Endometrium (tissue), 2 donors: Measurements from ENCODE around the gene ECHS1.
"Not testable (repeated sequence)": the region's sequence is repeated elsewhere in the genome, so short reads cannot be mapped to it uniquely, and the experiment has no call there.

Experiments
- FAIRE-seq: peaks from 2 replicates; lab custom pipeline; 2012; peaks lifted over from hg19 to GRCh38; lab: Jason Lieb, UNC
- donor health status: control.
- donor health status: control.

ECHS1 gene

DNA sequence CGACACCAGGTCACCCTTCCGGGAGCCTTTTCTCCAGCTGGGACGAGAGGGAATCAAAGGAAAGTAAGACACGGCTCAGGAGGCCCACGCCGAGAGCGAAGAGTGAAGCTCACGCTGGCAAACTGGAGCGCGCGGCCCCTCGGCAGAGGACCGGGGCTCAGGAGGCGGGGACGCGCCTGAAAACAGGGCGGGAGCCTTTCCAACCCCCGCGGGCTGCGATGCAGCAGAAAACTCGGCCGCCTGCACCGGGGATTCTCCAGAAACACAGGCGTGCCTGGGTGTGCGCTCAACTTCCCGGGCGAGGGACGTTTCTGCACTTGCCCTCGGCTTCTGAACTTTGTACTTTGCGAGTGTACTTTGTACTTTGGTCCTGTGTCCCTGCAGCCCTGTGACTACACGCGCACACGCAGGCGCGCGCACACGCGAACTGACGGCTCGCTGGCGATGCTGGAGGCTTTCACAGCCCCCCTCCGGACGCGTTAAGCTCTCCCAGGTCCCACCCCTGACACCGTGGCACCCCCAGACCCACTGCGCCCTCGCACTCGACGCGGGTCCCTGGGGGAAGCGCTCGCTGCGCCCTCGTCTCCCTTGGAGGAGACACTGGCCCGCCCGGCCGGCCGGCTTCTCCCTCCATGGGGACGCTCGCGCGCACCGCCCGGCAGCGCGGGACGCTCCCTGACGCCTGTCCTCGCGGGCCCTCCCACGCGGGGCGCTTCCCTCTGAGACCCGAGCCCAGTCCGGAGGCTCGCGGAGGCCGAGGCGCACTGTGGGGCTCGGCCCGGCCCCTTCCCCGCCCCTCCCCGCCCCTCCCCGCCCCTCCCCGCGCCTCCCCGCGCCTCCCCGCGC lies 5.3 kb upstream of the ECHS1 start:
- FAIRE-seq: no peak

DNA sequence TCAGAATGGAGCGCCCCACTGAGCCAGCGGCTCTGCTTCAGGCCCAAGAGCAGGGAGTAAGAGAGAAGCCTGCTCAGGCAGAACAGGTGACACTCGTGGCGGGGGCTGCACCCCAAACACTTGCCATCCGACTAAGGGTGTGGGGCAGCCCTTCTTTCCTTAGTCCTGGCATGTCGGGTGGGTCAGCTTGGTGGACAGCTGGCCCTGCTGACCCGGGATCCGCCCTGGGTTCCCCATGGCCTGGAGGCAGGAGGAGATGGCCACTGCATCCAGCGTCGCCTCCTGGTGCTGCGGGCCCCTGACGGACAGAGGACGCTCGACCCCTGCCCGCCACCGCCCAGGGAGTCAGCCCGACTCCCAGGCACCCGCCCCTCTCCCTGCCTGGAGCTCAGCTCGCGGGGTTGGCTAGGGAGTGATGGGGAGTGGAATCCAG lies 4.7 kb upstream of the ECHS1 start:
- FAIRE-seq: no peak

DNA sequence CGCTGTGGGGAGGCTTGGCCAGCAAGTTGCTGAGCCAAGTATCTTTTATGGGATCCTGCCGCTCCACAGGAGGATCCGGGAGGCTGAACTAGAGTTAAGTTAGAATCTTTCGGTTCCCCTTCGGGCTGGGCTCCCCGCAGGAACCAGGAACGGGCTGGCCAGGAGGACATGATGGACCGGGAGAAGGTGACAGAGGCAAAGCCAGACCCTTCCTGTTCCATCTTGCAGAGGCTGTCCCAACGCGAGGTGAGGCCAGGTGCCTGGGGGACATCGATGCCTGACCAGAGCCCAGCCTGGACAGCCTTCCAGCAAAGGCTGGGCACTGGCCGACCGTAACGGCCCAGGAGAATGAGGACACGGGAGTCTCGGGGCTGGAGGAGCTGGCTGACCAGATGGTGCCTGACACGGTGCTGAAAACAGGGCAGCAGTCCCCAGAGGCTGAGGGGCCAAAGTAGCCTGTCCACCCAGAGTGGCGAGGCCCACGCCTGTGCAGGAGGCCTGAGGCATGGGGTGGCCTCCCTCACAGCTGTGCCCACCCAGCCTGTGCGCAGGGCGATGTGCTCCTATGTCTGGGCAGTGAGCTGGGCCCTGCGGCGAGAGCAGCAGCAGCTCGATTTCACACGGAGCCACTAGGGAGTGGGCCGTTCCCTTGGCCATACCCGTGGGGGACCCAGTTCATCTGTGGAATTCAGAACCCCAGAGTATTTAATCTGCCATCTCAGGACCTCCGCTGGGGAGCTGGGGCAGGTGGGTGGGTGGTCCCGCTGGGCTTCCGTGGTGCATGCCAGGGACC lies 4.1 kb upstream of the ECHS1 start:
- FAIRE-seq: no peak

DNA sequence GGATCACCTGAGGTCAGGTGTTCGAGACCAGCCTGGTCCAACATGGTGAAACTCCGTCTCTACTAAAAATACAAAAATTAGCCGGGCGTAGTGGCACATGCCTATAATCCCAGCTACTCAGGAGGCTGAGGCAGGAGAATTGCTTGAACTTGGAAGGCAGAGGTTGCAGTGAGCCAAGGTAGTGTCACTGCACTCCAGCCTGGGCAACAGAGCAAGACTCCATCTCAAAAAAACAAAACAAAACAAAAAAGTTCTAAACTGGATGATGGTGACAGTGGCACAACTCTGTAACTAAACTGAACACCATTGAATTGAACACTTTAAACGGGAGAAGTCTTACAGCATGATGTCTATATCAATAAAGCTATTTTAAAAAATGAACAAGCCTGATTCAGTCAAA lies 3.0 kb upstream of the ECHS1 start:
- not testable (repeated sequence) for FAIRE-seq

DNA sequence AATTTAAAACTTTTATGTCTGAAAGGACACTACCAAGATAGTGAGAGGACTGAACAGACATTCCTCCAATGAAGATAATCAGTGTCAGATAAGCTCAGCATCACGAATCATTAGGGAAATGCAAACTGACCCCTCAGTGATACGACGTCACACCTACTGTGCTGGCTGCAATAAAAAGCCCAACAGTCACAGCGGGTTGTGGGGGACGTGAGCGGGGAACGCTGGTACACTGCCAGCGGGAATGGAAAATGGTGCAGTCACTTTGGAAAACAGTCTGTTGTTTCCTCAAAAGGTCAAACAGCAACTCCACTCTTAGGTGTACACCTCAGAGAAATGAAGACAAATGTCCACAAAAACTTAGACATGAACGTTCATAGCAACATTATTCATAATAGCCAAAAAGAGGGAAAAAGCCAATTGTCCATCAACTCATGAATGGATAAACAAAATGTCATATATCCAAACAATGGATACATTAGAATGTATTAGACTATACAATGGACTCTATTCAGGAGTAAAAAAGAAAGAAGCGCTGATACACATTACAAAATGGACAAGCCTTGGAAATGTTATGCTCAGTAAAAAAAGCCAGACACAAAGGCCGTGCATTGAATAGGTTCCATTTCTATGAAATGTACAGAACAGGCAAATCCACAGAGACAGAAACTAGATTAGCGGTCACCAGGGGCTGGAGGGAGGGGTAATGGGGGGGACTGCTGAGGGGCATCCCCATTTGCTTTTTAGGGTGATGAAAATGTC lies 2.4 kb upstream of the ECHS1 start:
- FAIRE-seq: no peak

DNA sequence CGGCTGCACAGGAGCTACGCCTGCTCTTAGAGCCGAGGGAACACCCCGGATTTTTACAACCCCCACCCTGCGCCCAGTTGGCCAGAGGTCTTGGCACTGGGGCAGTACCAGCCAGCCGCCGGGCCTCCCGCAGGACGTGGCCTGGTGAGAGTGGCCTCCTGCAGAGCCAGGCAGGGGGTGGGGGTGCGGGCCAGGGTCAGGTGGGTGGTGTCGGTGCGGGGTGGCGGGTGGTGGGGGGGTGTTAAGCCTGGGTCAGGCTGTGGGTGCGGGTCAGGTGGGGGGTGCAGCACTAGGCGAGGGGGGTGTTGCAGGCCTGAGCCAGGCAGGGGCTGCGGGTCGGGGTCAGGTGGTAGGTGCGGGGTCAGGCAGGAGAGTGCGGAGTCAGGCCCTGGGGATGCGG lies 647 bp downstream of the ECHS1 start:
- FAIRE-seq: no peak

DNA sequence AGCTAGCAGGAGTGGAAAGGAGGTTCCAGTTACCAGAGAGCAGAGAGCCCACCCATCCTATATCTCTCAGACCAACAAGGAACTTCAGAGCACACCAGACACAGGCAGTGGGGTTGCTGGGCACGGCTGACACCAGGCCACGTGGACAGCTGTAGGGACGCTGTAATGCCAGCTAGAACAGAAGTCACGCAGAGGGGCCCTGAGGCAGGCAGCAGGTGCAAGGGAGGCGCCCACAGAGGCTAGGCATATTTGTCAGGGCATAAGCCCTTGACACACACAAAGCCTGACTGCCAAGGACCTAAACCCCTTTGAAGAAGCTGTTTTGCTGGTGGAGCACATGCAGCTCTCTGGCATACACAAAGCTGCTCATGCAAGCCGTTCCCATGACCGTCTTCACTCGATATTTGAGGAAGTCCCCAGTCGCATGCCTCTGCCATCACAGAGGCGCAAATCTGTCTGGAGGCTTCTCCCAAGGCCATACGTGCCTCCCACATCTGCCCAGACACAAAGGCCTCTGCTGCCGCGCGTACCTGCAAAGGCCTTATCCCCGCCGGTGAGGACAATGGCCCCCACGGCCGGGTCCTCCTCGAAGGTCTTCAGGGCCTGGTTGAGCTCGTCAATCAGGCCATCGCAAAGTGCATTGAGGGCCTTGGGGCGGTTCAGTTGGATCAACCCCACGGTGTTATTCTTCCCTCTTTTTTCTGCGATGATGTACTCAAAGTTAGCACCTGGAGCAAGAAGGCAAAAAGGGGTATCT lies 2.9 kb downstream of the ECHS1 start:
- no peak for FAIRE-seq

DNA sequence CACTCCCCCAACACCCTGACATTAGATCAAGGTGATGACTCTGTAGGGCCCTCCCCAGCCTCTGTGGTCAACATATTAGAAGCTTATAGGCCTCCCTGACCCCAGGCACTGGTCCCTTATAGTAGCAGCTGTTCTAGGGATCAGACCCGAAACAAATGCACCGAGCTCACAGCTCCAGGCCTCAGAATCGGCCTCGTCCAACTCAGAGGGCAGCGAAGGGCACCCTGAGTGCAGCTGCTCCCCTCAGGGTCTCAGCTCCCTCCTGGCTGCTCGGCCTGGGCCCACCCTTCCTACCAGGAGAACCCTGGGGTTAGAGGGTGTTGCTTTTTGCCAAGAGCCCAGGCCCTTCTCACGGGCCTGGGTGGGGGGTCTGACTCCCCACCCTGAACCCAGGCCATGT lies 5.0 kb downstream of the ECHS1 start:
- FAIRE-seq: no peak

DNA sequence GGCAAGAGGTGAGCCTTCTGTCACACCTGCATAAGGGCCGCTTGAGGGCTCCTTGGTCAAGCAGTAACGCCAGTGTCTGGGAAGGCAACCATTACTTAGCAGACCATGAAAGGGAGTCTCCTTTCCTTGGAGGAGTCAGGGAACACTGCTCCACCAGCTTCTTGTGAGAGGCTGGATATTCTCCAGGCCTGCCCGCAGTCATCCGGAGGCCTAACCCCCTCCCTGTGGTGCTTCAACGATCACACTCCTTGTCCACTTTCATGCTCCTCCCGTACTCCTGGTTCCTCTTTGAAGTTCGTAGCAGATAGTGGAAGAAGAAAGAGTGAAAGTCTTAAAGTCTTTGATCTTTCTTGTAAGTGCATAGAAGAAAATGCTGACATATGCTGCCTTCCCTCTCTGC lies 5.7 kb downstream of the ECHS1 start:
- not testable (repeated sequence) for FAIRE-seq

DNA sequence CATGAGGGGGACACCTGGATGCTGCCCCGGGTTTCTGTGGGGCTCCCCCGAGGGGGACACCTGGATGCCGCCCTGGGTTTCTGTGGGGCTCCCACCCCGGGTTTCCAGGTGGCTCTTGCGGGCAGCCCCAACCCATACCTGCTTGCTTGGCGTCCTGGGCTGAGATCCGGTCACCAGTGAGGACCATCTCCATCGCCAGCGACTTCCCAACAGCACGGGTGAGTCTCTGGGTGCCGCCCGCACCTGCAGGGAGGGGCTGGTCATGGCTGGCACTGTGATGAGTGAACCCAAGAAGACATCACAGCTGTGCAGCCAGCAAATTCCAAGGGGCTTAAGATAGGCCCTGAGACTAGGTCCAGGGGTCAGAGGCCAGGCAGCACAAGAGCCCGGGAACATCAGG lies 6.4 kb downstream of the ECHS1 start:
- no peak for FAIRE-seq

DNA sequence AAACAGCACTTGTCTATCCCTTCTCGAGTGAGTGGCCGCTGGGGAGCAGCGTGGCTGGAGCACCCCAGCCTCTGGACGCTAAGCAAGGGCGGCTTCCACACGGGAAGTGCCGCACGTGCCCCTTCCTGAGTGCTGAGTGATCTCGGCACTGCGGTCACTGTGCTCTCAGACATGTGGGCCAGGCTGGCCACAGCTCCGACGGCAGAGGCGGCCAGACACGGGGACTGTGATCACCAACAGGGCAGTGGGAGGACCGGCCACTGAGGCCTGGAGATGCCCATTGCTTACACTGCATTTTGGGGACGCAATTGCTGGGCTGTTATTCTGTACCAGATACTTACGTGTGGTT lies 7.0 kb downstream of the ECHS1 start:
- FAIRE-seq: no peak

DNA sequence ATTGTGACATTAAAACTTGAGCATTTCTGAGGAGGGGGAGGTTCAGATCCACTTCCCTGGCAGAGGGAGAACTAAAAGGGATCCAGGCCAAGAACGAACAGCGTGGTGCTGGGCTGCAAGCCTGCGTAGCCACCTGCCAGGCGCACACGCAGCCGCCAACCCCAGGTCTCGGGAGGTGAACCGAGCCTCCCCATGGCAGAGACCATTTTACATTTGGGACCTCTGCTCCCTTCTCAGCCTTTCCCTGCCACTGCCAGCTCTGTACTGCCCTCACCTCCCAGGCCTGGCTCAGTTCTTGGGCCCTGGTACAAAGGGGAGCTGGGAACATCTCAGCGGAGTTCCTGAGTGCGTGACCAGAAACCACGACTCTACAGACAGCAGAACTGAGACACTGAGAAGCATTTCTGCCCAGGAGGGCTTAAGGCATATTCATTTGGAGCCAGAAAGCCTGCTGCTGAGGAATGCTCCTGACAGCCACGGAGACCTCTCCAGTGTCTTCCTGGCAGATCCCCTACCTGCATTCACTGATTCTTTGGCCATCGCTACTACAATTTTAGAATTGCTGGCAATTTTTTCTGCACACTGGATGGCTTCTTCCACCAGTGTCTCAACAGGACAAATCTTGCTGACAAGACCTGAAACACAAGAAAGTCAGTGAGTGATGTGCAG lies 7.6 kb downstream of the ECHS1 start:
- no peak for FAIRE-seq

DNA sequence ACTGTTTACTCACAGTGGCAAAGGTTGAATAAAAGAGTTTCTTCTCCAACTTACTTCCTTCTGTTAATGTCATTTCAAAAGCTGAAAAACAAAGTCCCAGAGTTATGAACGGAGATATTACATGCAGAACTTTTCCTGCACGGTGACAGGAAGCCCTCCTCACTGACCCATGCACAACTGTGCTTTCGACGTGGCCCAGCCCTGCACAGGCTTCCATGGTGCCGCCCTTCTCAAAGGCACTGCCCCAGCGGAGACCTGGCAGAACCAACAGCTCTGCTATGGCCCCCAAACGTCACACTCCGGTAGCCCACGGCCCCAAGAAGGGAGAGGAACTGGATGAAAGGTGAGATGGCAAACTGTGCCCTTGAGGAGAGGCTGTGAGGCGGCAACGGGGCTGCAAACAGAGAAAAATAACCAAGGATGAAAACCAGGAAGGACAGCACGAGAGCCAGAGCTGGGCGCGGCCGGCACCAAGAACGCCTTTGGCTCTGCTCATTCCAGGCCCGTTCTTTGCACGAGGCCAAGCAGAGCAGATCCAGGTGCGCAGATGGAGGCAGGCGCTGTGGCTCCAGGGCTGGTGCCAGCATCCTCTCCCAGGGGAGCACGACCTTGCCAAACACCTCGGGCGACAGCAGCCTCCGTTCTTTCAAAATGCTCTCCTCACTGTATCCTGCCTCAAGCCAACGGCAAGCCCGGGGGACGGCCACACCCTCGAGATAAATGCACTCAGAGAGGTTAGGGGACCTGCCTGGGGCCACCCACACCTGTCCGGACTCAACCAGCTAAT lies 8.3 kb downstream of the ECHS1 start:
- no peak for FAIRE-seq

DNA sequence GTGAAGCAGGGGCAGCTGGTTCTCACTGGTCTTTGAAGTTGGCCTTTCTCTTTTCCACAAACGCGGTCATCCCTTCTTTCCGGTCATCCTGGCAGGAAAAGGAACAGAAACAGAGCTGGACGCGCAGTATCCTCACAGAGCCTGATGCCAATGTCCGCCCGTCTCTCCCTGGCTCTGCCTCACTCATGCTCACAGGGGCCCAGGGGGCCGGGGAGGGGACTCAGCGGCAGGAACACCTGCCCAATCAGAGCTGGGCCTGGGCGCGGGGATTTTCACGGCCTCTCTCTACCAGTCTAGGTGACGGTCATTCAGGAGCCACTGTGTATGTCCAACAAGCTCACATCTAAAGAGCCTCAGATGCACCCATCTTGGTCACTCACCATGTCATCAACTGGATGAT lies 10.3 kb downstream of the ECHS1 start:
- FAIRE-seq: no peak

DNA sequence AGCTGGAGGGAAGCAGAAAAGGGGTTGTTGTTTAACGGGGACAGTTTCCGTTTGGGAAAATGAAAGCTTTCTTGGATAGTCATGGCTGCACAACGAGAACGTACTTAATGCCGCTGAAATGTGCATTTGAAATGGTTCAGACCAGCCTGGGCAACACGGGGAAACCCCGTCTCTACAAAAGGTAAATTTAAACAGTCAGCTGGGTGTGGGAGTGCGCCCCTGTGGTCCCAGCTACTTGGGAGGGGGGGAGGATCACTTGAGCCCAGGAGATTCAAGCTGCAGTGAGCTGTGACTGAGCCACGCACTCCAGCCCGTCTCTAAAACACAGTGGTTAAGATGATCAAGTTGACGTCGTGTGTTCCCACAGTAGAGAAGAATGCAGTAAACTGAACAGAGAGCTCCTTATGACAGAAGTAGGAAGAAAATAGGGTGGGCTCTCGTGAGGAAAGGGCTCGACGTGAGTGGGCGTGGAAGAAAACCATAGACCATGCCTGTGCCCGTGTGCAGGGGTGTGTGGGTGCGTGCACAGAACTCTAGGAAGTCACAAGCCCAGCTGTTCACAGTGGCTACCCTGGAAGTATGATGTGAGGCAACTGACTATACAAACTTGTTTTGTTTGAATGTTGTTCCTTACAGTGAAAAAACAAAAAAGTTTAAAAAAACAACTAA lies 11.2 kb downstream of the ECHS1 start:
- FAIRE-seq: no peak

DNA sequence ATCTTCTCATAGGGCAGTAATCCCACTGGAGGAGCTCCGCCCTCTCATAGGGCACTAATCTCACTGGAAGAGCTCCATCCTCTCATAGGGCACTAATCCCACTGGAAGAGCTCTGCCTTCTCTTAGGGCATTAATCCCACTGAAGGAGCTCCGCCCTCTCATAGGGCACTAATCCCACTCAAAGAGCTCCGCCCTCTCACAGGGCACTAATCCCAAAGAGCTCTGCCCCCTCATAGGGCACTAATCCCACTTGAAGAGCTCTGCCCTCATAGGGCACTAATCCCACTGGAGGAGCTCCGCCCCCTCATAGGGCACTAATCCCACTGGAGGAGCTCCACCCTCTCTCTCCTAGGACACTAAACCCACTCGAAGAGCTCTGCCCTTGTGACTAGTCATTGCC lies 11.9 kb downstream of the ECHS1 start:
- FAIRE-seq: no peak

DNA sequence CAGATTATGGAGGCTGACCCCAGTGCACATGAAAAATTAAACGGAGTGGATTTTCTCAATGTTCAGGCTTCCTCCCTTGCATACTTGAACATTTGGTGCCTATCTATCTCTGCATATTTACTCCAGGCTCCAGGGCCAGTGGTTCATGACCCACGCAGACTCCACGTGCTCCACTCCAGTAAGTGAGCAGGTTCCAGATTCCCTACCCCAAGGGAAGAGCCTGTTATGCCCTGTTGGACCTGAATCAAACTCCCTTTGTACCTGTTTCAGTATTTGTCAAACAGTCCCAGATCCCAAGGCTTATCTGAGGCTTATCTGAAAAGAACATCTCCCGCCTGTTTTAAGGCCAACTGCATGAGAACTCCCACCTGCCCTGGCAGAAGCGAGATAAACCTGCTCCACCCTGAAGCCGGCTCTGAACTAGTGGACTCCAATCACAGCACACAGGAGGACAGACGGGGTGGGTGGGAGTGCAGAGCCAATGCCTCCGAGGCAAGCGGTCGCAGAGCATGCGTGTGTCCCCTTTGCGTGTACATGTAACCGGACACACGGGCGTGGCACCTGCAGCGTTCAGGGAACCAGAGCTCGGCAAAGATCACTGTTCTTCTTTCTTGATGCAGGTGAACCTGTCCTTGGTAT lies 13.1 kb downstream of the ECHS1 start:
- FAIRE-seq: no peak

DNA sequence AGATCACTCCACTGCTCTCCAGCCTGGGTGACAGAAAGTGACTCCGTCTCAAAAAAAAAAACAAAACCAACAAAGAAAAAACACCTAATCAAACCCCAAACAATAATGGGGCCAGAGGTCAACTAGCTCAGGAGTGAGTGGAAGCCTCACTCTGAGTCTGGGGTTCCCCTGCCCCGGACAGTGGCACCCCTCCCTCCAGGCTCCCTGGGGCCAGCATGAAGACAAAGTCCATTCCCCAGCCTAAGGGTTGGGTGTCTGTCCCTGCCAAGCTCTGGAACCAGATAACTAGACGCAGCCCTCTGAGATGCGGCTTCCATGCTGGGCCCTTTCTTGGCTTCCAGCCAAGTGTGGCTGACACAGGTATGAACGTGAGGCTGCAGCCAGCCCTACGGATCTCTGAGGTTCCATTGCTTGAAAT lies 13.6 kb downstream of the ECHS1 start:
- FAIRE-seq: no peak

DNA sequence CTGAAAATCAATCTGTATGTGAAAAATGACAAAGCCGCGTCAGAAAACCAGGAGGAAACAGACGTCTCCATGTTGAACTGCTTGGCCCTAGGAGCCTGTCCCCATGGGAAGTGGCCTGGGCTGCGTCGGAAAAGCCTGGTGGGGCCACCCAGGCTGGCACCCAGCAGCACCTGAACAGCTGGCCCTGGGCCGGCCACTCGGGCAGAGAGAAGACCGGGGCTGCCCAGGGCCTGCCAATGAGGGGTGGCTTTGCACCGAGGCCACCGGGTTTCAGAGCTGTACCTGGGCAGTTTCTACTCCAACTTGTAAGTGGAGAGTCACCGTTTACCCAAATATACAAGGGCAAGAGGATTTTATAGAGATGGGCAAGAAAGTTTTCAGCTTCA lies 14.2 kb downstream of the ECHS1 start:
- FAIRE-seq: no peak
